Glomerular visceral epithelial cell (primary cell): ENCODE results near the gene FOXP1.

Experiments
- DNase-seq: peaks from one replicate; pipeline ENCODE4 v3.0.0-alpha.2; 2016; ENCODE audit errors: extremely low spot score

FOXP1 gene

GRCh38 chr3:71240034-71240433 lies 343.5 kb downstream of the FOXP1 start:
- DNase-seq: no peak

- DNase-seq: no peak
These were observed 345.2 kb downstream of the FOXP1 start for GRCh38 chr3:71238355-71238757.

GRCh38 chr3:71237672-71238071 lies 345.9 kb downstream of the FOXP1 start:
- DNase-seq: no peak

- no peak for DNase-seq
These were observed 347.7 kb downstream of the FOXP1 start for GRCh38 chr3:71235846-71236245.

- no peak for DNase-seq
These were observed 350.6 kb downstream of the FOXP1 start for GRCh38 chr3:71232895-71233294.

- no peak for DNase-seq
These were observed 351.3 kb downstream of the FOXP1 start for GRCh38 chr3:71232175-71232679.

- DNase-seq: no peak
These were observed 351.8 kb downstream of the FOXP1 start for GRCh38 chr3:71231680-71232079.

GRCh38 chr3:71229905-71230657 lies 353.4 kb downstream of the FOXP1 start:
- DNase-seq: no peak

GRCh38 chr3:71228156-71228866 lies 355.2 kb downstream of the FOXP1 start:
- DNase-seq: no peak

- no peak for DNase-seq
These were observed 356.3 kb downstream of the FOXP1 start for GRCh38 chr3:71227270-71227661.

GRCh38 chr3:71226565-71227269 lies 356.8 kb downstream of the FOXP1 start:
- peak; percentile 32 for DNase-seq

GRCh38 chr3:71225951-71226564 lies 357.5 kb downstream of the FOXP1 start:
- no peak for DNase-seq

- no peak for DNase-seq
These were observed 358.4 kb downstream of the FOXP1 start for GRCh38 chr3:71225002-71225684.

- no peak for DNase-seq
These were observed 363.5 kb downstream of the FOXP1 start for GRCh38 chr3:71219744-71220638.

GRCh38 chr3:71218508-71218907 lies 365.0 kb downstream of the FOXP1 start:
- no peak for DNase-seq

GRCh38 chr3:71217640-71218222 lies 365.8 kb downstream of the FOXP1 start:
- no peak for DNase-seq

- DNase-seq: no peak
These were observed 368.2 kb downstream of the FOXP1 start for GRCh38 chr3:71215351-71215750.

GRCh38 chr3:71214797-71215196 lies 368.7 kb downstream of the FOXP1 start:
- DNase-seq: no peak

- DNase-seq: no peak
These were observed 369.5 kb downstream of the FOXP1 start for GRCh38 chr3:71214016-71214415.

GRCh38 chr3:71211083-71211482 lies 372.4 kb downstream of the FOXP1 start:
- DNase-seq: no peak
